GM12878 (cell line): ENCODE results near the gene PSENEN. TPM values are rescaled to one million over a fixed set of nuclear protein-coding genes. Genes with fewer than 3 reads are reported as not detected.
A peak's percentile ranks its signal among the peaks of the same experiment; 100 is the strongest.

Experiments used
- ATF7 ChIP-seq: fragments of 450-650 bp; IDR thresholded peaks from 2 replicates; pipeline ENCODE4 v1.6.1; 2016; ENCODE audit warnings: low read depth, mild to moderate bottlenecking
- BMI1 ChIP-seq: fragments of 450-650 bp; IDR thresholded peaks from 2 replicates; pipeline ENCODE4 v1.6.1; 2016; ENCODE audit warnings: mild to moderate bottlenecking, moderate library complexity, borderline replicate concordance
- CHD4 ChIP-seq: fragments of 200-600 bp; sonication (generic); IDR thresholded peaks from 2 replicates; pipeline ENCODE4 v1.6.1; 2016; ENCODE audit warnings: mild to moderate bottlenecking
- CREM ChIP-seq: IDR thresholded peaks from 2 replicates; pipeline ENCODE4 v1.6.1; 2014; ENCODE audit warnings: antibody characterized with exemption, low read depth
- EGR1 ChIP-seq, 2 experiments: IDR thresholded peaks; 1 replicate in 1 of 2; 2 replicates in 1 of 2; pipeline ENCODE4 v1.6.1; 2011 to 2012; ENCODE audit warnings: low read depth in 2 of 2, low read length in 2 of 2, borderline replicate concordance in 1 of 2, mild to moderate bottlenecking in 1 of 2, moderate library complexity in 1 of 2
- GATAD2B ChIP-seq: fragments of 450-650 bp; conservative IDR thresholded peaks from 2 replicates; pipeline ENCODE4 v1.6.1; 2017; ENCODE audit warnings: low read depth, mild to moderate bottlenecking, moderate library complexity
- HDAC6 ChIP-seq: fragments of 200-600 bp; sonication (generic); IDR thresholded peaks from one replicate; pipeline ENCODE4 v1.8.0; 2017; ENCODE audit warnings: antibody characterized with exemption; ENCODE audit not compliant: unreplicated experiment
- IKZF2 ChIP-seq, 2 experiments: fragments of 450-650 bp; IDR thresholded peaks; 2 replicates each; pipeline ENCODE4 v1.6.1; 2017; ENCODE audit warnings: mild to moderate bottlenecking in 2 of 2, moderate library complexity in 2 of 2
- KAT2A ChIP-seq: conservative IDR thresholded peaks from 2 replicates; pipeline ENCODE4 v1.6.1; 2011; ENCODE audit warnings: low read depth, low read length; ENCODE audit not compliant: control insufficient read depth
- MEF2A ChIP-seq: IDR thresholded peaks from 2 replicates; pipeline ENCODE4 v1.6.1; 2011; ENCODE audit warnings: low read depth, mild to moderate bottlenecking, low read length, moderate library complexity; ENCODE audit not compliant: insufficient read depth
- NRF1 ChIP-seq: conservative IDR thresholded peaks from 2 replicates; pipeline ENCODE4 v1.6.1; 2011; ENCODE audit warnings: mild to moderate bottlenecking, low read depth, low read length, improper control_type of control experiment
- RAD21 ChIP-seq: IDR thresholded peaks from 2 replicates; pipeline ENCODE4 v1.6.1; 2011; ENCODE audit warnings: mild to moderate bottlenecking, low read depth, low read length, moderate library complexity; ENCODE audit not compliant: insufficient read depth
- RCOR1 ChIP-seq: conservative IDR thresholded peaks from 2 replicates; pipeline ENCODE4 v1.6.1; 2012; ENCODE audit warnings: low read depth, low read length, improper control_type of control experiment
- SMAD1 ChIP-seq: fragments of 450-650 bp; IDR thresholded peaks from 2 replicates; pipeline ENCODE4 v1.6.1; 2018; ENCODE audit warnings: mild to moderate bottlenecking, low read depth; ENCODE audit not compliant: partially characterized antibody
- SP1 ChIP-seq: IDR thresholded peaks from one replicate; pipeline ENCODE4 v1.6.1; 2011; ENCODE audit warnings: low read depth, low read length
- SREBF1 ChIP-seq: IDR thresholded peaks from 2 replicates; pipeline ENCODE4 v1.6.1; 2012; ENCODE audit warnings: mild to moderate bottlenecking, low read length
- SRF ChIP-seq, 2 experiments: IDR thresholded peaks; 2 replicates each; pipeline ENCODE4 v1.6.1; 2011; ENCODE audit warnings: low read depth in 2 of 2, low read length in 2 of 2, mild to moderate bottlenecking in 1 of 2, moderate library complexity in 1 of 2
- SUZ12 ChIP-seq: fragments of 200-600 bp; sonication (generic); IDR thresholded peaks from one replicate; pipeline ENCODE4 v1.6.1; 2018; ENCODE audit warnings: antibody characterized with exemption, mild to moderate bottlenecking; ENCODE audit not compliant: unreplicated experiment
- ZNF622 ChIP-seq: fragments of 450-650 bp; IDR thresholded peaks from 2 replicates; pipeline ENCODE4 v1.6.1; 2017; ENCODE audit warnings: mild to moderate bottlenecking, inconsistent platforms
- polyA plus RNA-seq, 11 experiments: library from polyadenylated mRNA; depleted of rRNA in 4 of 11; unstranded in 6 of 11; stranded (reverse) in 5 of 11; fragments of >200 nt; fragmentation: Nextera tagmentation in 4 of 11; fragmentation: Illumina TruSeq in 1 of 11; extraction: Ambion mirVana in 4 of 11; extraction: Trizol in 1 of 11; gene quantifications; 1 replicate in 1 of 11; 2 replicates in 10 of 11; pipeline versions ENCODE4 v1.2.1 to v1.2.3, GENCODE V29; 2011 to 2016; ENCODE audit warnings: inconsistent platforms in 2 of 11, missing spikeins in 2 of 11, low read depth in 1 of 11
- total RNA-seq, 4 experiments: library from RNA; depleted of rRNA in 3 of 4; stranded (reverse); fragments of >200 nt in 3 of 4; fragmentation: Illumina TruSeq in 1 of 4; extraction: Trizol in 1 of 4; gene quantifications; 2 replicates each; pipeline versions ENCODE4 v1.2.1 to v1.2.3, GENCODE V29; 2013 to 2021
- TF ChIP-seq, protein P1 (sequence below): fragments of 450-650 bp; IDR thresholded peaks from 2 replicates; pipeline ENCODE4 v1.6.1; 2016; ENCODE audit warnings: mild to moderate bottlenecking
- TF ChIP-seq, protein P2 (sequence below): IDR thresholded peaks from 2 replicates; pipeline ENCODE4 v1.6.1; 2011; ENCODE audit warnings: low read depth, low read length, improper control_type of control experiment, borderline replicate concordance
- TF ChIP-seq, protein P3 (sequence below): fragments of 450-650 bp; IDR thresholded peaks from 2 replicates; pipeline ENCODE4 v1.6.1; 2017; ENCODE audit warnings: mild to moderate bottlenecking, moderate library complexity
- TF ChIP-seq, protein P4 (sequence below): fragments of 150-350 bp; IDR thresholded peaks from 2 replicates; pipeline ENCODE4 v1.6.1; 2014; ENCODE audit warnings: mild to moderate bottlenecking, low read depth, low read length

Gene PSENEN
- total and polyA plus RNA-seq, 10 of the 15 experiments (the other 5 are each of a cell fraction or from before 2014, with no cell fraction given) = 14.4 to 178 (median 43.5) TPM

DNA sequence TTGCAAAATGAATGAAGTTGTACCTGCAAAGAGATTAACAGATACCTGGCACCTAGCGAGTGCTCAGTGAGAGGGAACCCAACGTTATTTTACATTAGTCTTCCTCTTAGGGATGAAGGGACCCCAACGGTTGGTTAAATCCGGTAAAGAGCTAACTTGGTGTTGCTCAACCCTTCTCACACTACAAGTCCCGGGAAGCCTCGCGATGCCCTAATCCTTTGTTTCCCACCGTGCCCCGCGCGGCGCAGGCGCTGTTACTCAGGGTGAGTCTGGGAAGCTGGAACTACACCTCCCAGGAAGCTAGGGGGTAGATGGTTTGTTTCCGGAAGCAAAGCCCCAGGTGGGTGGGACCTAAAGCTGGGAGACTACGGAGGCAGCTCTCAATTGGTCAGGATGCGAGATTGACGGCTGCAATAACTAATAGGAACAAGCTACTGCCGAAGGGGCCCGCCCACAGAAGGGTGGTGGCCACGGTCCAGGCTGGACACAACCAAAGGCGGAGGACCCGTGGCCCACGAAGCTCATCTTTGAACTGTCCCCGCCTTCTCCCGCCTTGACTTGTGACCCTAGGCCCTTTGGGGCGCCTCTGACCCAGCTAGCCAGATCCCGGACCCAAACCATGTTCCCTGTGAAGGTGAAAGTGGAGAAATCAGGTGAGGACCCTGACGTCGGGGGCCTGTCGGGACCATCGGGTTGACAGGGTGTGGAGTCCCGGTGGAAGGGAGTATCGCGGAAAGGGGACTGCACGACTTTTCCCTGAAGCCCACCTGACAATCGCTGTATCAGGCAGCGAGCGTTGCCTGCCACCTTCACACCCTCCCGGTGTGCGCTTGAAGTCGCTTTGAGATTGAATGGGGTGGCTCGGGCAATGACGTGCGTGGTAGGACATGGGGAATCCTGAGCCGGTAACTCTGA is 2.9 kb downstream of the PSENEN start, which contains the start of gene LIN37 (continued):
- TF ChIP-seq, protein P1, sequence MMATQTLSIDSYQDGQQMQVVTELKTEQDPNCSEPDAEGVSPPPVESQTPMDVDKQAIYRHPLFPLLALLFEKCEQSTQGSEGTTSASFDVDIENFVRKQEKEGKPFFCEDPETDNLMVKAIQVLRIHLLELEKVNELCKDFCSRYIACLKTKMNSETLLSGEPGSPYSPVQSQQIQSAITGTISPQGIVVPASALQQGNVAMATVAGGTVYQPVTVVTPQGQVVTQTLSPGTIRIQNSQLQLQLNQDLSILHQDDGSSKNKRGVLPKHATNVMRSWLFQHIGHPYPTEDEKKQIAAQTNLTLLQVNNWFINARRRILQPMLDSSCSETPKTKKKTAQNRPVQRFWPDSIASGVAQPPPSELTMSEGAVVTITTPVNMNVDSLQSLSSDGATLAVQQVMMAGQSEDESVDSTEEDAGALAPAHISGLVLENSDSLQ = peak; percentile 99
- TF ChIP-seq RCOR1 = no peak
- TF ChIP-seq CREM = peak; percentile 94
- TF ChIP-seq, protein P2, sequence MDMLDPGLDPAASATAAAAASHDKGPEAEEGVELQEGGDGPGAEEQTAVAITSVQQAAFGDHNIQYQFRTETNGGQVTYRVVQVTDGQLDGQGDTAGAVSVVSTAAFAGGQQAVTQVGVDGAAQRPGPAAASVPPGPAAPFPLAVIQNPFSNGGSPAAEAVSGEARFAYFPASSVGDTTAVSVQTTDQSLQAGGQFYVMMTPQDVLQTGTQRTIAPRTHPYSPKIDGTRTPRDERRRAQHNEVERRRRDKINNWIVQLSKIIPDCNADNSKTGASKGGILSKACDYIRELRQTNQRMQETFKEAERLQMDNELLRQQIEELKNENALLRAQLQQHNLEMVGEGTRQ = no peak; the same call in 1 of the 2 replicates
- TF ChIP-seq SRF (IDR thresholded peaks at IDR 0.05; ENCODE audit: low read depth in 2 of 2, low read length in 2 of 2) = 0 out of 4 replicates have a peak, but pooled peaks of 1 of the 2 experiments have one; percentile 55
- TF ChIP-seq, protein P3, sequence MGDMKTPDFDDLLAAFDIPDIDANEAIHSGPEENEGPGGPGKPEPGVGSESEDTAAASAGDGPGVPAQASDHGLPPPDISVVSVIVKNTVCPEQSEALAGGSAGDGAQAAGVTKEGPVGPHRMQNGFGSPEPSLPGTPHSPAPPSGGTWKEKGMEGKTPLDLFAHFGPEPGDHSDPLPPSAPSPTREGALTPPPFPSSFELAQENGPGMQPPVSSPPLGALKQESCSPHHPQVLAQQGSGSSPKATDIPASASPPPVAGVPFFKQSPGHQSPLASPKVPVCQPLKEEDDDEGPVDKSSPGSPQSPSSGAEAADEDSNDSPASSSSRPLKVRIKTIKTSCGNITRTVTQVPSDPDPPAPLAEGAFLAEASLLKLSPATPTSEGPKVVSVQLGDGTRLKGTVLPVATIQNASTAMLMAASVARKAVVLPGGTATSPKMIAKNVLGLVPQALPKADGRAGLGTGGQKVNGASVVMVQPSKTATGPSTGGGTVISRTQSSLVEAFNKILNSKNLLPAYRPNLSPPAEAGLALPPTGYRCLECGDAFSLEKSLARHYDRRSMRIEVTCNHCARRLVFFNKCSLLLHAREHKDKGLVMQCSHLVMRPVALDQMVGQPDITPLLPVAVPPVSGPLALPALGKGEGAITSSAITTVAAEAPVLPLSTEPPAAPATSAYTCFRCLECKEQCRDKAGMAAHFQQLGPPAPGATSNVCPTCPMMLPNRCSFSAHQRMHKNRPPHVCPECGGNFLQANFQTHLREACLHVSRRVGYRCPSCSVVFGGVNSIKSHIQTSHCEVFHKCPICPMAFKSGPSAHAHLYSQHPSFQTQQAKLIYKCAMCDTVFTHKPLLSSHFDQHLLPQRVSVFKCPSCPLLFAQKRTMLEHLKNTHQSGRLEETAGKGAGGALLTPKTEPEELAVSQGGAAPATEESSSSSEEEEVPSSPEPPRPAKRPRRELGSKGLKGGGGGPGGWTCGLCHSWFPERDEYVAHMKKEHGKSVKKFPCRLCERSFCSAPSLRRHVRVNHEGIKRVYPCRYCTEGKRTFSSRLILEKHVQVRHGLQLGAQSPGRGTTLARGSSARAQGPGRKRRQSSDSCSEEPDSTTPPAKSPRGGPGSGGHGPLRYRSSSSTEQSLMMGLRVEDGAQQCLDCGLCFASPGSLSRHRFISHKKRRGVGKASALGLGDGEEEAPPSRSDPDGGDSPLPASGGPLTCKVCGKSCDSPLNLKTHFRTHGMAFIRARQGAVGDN = peak; percentile 31; the same call in 1 of the 2 replicates
- TF ChIP-seq RAD21 = no peak
- TF ChIP-seq SUZ12 = no peak
- TF ChIP-seq SP1 = peak; percentile 99
- TF ChIP-seq SMAD1 = no peak
- TF ChIP-seq ZNF622 = no peak
- TF ChIP-seq GATAD2B = peak; percentile 65
- TF ChIP-seq BMI1 = no peak
- peak; percentile 84 for TF ChIP-seq NRF1
- peak; percentile 70 for TF ChIP-seq ATF7
- TF ChIP-seq HDAC6 = no peak
- no peak for TF ChIP-seq IKZF2 (IDR thresholded peaks at IDR 0.05)
- TF ChIP-seq SREBF1 = peak; percentile 88
- TF ChIP-seq MEF2A = no peak
- TF ChIP-seq, protein P4, sequence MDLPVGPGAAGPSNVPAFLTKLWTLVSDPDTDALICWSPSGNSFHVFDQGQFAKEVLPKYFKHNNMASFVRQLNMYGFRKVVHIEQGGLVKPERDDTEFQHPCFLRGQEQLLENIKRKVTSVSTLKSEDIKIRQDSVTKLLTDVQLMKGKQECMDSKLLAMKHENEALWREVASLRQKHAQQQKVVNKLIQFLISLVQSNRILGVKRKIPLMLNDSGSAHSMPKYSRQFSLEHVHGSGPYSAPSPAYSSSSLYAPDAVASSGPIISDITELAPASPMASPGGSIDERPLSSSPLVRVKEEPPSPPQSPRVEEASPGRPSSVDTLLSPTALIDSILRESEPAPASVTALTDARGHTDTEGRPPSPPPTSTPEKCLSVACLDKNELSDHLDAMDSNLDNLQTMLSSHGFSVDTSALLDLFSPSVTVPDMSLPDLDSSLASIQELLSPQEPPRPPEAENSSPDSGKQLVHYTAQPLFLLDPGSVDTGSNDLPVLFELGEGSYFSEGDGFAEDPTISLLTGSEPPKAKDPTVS = no peak
- no peak for TF ChIP-seq CHD4
- TF ChIP-seq KAT2A = no peak
- no peak for TF ChIP-seq EGR1 (IDR thresholded peaks at IDR 0.05; ENCODE audit: borderline replicate concordance in 1 of 2, low read depth in 2 of 2, low read length in 2 of 2)
